Activated gamma-delta T cell treated with anti-CD3 and anti-CD28 coated beads, Interleukin-2, amount 50 U/mL, for 16 hours (primary cell): Measurements from ENCODE around the gene PLPPR1.
"Not testable (repeated sequence)": the region's sequence is repeated elsewhere in the genome, so short reads cannot be mapped to it uniquely, and the experiment has no call there.

Experiments
- DNase-seq: peaks from one replicate; pipeline ENCODE4 v3.0.0-alpha.2; 2020; ENCODE audit warnings: low read depth

The PLPPR1 gene

DNA sequence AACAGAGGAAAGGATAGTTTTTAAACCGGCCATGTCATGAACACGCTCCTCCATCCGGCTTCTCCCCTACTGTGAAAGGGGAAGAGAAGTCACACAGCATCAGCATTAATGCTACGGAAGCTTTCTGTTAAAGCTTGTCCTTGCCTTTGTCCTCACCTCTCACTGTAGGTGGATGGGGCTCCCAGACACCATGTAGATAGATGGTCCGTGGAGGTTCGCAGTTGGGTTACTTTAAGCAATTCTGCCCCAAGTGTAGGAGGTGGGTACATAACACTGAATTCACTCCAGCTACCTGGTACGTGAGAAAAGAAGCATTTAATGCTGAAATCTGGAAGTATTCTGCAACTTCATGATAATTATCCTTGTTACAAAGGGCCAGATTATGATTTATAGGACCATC, 190.5 kb downstream of the PLPPR1 start:
- no peak for DNase-seq

DNA sequence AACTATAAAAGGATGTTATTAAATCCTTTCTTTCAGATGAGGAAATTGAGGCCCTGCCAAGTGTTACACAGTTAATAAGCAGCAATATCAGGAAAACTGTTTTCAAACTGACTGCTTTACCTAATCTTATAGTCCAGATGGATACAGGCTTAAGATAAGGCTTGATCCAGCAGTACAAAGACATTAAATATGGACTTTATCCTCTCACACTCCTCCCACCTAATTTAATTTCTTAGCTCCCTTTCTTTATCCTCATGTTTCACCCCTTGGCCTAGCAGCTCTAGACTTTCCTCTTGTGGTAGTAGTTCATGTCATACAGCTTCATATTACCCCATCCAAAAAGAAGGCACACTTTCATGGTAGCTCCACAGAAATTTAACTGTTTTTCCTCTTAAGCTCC, 191.8 kb downstream of the PLPPR1 start:
- DNase-seq, result no peak

DNA sequence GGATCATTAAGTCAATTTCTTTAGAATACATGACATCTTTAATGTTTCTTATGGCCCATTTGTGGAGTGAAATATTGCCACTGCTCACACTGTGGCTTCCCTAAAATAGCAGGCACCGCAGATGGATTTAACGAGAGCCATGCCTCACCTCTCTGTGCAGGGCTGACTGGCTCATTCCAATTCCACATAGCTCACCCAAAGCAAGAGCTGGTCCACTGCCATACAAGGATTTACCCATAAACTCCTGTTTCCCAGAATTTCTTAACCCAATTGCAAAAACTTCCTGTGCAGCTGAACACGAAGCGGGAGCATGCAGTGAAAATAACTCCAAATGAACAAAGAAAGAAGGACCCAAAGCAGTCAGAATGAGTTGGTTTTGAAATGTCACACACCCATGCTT, 196.7 kb downstream of the PLPPR1 start:
- no peak for DNase-seq

DNA sequence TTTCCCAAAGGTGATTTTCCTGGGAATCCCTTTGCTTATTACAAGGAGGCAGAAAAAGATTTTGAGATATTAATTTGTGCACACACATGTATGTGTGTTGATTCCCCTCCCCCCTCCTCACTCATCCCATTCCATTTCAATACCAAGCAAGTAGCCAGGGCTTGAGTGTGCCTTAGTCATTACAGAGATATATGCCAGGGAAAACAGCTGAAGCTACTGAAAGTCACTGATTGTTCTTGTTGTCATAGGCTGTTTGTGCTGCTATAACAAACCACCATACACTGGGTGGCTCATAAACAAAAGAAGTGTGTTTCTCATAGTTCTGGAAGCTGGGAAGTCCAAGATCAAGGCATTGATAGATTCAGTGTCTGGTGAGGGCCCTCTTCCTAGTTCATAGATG, 197.6 kb downstream of the PLPPR1 start:
- DNase-seq, result no peak

DNA sequence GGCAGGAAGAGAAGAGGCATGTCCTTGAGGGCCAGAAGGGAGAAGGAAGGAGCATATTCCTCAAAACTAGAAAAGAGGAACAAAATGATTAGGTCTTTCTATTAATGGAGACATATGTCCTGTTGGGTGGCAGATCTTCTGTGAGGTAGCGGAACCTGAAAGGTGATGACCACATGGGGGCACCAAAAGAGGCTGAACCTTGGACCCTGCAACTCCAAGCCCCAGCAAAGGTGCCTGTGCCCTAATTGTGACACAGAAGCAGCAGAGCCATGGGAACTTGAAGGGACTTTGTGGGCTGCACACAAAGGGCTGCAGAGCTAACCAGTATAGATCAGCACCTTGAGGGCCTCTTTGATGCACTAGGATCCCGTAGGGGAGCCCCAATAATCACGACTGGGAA, 198.3 kb downstream of the PLPPR1 start:
- no peak for DNase-seq

DNA sequence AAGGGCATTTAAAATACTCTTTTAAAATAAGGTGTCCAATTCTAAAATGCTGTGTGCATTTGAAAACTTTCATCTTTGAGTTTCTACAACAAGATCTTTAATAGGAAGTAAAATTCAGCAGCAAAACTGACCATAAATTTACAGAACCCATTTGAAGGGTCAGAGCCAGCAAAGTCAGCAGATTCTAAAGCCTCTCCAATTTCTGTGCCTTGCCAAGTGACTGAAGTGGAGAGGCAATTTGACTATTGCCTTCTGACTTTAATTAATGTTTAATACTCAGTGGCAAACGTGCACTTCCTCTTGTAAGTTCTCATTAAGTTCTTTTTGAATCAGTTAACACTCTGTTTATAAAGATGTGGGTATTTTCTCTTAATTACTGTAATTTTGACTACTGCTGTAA, 201.1 kb downstream of the PLPPR1 start:
- no peak for DNase-seq

DNA sequence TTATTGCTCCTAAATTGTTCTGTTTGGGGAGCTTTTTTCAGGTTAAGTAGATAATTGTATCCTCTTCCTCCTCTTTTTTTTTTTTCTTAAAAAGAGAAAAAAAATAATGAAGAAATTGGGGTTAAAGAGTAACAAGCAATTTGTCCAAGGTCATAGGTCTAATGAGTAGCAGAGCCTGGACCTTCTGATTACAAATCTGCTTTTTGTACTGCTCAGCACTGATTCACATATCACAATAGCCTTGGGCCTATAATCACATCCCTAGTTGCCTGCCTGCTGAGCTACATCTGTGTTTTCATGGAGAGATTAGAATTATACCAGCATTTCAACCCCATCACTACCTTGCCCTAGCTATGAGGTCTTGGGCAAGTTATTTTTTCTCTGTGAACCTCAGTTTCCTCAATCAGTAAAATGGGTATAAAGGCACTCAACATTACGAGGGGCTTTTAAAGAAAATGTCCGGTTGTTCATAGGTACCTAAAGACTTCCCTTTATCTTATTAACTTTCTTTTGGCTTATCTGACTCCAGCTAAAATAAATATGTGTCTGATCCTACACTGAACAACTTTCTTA, 204.0 kb downstream of the PLPPR1 start:
- DNase-seq, result no peak

DNA sequence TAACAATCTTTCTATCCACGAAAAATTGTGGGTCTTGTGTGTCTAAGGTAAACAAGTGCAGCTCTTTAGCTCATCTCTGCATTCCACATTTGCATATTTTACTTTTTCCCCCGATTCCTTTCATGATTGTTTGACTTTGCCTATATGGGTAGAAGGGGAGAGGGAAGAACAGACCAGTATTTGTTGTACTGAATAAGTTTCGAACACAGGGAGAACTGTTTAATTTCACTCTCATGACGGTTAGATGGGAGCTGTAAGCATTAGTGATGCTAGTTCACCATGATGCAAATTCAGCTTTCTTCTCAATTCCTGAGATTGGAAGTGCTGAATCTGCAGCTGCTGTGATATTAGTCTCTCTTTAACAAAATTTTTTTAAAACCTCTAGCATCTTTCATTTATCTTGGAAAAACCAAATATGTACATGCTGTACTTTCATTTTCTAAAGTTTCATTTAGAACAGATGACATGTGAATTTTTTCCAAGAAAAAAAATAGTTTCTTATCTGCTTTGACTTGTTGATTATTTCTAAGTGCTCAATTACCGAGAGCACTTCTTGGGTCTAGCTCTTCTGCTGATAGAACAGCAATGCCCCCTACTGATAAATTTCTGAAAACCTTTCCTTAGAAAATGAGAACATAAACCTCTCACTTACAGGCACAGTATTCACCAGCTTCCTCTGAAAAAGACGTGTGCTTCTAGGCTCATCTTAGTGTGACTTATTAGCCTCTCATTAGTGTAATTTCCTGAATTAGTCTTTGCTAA, 206.8 kb downstream of the PLPPR1 start:
- no peak for DNase-seq

DNA sequence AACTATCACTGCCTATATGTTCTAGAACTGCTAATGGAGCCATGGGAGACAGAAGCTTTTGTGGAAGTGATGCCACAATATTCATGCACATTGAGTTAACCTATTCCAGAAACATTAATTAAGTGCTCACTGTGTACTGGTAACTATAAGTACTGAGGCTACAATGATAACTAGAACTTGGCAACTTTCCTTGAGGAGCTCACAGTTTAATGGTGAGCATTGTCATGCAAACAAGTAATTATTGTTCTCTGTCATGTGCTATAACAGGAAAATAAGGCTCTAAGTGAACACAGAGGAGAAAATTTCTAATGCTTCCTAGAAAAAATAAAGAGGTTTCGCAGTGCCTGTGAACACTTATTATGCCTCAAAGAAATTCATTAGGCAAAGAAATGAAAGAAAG, 214.1 kb downstream of the PLPPR1 start:
- no peak for DNase-seq

DNA sequence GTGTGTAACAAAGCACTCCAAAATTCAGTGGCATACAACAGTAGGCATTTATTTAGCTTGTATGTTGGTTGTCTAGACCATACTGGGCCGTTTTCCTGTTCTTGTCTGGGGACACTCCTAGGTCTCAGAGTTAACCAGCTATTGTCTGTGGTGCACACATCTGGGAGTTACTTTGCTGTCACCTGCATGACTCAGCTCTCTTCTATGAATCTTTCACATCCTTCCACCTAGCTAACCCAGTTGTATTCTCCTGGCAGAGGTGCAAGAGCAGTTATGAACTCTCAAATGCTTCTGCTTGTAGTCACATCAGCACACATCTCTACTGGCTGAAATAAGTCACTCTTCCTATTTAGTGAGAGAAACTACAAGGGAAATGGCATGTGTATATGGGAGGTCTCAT, 218.2 kb downstream of the PLPPR1 start:
- no peak for DNase-seq

DNA sequence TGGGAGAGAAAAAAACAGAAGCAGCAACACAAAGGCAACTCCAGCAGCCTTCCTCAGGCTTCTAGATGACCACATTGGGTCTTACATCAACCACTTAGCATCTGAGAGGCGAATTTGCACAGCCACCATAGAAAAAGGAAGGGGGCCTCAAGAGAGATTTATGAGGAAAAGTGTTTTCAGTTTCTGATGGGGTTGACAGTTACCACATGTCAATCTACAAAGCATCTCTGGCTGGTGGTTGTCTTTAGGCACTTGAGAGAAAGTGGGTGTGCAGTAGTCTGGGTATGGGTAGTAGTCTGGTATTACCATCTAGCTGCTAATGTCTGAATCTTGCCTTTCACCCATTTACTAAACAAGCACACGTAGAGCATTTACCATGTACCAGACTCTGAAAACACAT, 218.8 kb downstream of the PLPPR1 start:
- no peak for DNase-seq

DNA sequence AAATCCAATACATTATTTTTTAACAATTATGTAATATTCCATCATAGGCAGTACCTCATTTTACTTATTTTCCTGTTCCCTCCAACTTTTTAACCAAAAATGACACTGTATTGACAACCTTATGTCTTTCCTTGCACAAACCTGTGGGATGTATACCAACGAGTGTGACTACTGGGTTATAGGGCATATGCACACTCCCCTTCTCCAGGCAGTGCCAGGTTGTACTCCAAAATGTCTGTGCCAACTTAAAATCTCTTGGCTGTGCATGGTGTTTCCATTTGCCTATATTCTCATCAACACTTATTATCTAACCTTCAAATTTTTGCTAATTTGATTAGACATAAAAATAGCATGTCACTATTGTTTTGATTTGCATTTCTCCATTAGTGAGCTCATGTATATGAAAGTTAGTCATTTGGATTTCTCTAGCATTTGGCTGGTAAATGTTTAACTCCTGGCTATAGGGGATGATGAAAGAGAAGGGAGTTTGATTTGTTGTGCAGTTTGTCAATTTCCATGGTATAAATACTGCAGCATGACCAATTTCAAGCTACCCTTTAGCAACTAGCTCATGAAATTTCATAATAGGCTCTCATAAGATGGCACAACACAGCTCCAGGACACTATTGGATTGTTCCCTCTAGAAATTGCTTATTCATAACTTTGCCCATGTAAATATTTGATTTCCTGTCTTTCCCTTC, 226.4 kb downstream of the PLPPR1 start:
- no peak for DNase-seq

DNA sequence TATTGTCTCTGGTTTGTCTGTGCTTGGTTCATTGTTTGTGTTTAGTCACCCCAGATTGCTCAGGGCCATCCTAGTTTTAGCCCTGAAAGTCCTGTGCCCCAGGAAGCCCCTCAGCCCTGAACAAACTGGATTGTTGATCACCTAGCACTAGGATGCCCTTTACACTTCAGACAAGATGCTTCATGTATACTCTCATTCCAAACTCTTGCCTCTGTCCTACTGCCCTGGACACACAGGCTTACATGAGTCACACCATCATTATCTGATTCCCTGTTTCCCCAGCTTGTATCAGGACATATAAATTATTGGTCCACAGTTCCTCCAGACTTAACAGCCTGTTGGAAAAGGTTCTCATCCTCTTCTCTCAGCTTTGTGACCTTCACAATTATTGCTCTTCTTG, 236.2 kb downstream of the PLPPR1 start:
- no peak for DNase-seq

DNA sequence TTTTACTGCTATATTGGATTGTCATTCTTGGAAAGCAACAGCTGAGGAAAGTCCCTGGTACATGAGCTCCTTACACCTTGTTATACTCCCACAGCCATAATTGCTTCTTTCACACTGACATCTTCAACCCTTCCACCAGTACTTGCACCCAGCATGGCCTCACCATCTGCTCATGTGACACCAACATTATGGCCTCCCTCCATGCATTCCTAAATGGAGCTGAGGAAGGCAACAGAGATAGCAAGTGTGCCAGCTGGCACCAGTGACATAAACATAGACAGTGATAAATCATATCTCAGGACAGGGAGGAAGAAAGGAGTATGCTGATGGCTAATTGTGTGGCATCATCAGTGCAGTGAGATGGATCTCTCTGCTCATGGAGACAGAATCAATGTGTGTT, 236.7 kb downstream of the PLPPR1 start:
- no peak for DNase-seq

DNA sequence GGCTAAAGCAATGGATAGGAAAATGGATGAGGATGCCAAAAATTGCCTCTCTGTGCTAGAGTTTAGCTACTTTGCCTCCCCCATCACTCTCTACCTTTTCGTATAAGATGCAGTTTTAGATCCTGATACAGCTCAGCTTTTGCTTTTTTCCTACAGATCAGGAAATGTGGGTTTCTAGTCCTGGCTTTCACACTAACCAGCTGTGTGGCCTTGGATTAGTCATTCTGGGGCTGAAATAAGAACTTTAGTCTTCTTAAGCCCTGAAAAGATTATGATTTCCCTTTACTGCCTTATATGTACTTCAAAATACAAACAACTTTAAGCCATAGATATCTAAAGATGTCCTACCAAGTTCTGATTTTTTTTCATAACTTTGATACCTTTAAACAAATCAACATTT, 239.9 kb downstream of the PLPPR1 start:
- DNase-seq, result no peak

DNA sequence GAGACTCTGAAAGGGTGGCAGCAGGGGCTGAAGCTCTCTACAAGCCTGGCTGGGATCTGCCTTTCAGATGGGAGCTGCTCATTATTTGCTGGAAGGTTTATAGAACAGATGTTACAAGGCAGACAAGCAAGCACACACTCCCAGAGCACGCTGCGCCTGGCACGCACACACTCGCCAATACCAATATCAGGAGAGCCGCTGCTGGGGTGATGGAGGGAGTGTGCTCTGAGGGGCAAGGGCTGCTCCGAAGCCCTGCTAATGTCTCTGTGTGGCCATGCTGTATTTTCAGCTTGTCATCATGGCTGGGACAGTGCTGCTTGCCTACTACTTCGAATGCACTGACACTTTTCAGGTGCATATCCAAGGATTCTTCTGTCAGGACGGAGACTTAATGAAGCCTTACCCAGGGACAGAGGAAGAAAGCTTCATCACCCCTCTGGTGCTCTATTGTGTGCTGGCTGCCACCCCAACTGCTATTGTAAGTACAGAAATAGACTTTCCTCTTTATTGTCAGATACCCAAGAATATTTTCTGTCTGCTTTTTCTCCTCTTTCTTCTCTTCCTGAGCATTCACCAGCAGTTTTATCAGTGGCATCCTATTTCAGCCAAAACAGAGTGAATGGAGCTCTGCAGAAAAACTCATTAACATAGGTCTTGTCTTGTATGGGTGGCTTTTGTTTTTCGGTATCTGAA, 241.2 kb downstream of the PLPPR1 start:
- no peak for DNase-seq

DNA sequence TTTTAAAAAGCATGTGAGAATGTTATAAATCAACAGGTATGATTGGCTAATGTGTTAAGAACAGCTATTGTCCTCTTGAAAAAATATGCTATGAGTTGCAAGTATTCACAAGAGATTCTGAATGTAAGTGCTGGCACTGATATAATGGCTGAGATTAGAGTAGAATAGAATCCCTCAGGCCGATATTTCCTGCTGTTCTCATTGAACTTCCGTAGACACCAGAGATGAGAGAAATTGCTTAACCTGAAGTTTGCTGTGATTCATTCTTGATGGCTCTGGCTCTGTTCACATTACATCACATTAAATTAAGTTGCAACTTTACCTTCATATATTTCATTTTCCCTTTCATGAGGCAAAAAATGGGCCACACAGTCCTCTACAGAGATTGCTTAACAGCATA, 241.8 kb downstream of the PLPPR1 start:
- DNase-seq, result no peak

DNA sequence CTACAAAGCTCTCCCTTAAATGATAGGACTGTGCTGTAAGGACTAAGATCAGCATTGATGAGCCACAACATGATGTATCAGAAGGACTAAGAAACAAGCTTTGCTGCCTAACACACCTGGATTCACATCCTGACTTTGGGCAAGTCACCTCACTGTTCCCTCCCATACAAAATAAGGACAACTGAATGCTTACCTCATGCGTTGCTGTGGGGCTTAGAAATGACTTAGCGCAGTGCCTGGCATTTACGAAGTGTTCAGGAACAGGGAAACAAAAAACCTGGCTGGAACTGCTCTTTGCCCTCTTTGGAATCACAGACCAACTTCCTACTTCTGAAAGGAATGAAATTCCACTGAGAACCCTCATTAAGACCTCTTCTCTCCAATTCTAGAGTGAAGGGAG, 242.6 kb downstream of the PLPPR1 start:
- DNase-seq, result no peak

DNA sequence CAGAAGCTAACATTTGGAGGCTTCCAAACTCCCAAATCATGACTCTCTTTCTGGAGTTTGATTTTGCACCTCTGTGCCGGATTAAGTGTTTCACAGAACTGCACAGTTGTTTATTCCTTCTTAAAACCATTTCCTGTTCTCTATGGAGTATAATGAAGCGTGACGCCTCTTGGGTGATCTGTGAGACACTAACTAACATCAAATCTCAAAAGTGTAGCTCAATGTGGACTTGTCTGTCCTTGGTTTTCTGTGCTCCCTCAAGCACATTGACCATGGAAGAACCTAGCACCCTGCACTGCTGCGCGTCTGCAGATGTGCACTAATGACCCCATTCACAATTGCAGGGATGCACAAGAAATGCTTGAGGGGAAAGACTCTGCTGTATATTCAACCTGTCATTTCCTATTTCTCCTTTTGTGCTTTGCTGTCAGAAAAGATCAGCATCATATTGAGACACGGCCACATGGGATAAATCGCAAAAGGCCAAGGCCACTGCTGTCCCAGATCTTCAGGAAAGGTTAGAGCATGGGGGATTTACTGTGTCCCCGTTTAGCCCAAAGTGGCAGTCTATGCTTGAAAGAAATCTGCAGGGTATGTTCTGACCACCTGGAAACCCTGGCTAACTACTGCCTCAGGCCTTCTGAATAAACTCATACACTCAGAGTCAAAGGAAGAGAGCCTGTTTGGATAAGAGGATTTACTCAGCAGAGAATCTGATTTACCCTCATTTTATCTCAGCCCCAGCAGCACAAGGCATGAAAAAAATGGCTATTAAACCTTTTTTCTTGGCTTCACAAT, 246.6 kb downstream of the PLPPR1 start:
- DNase-seq, result no peak

DNA sequence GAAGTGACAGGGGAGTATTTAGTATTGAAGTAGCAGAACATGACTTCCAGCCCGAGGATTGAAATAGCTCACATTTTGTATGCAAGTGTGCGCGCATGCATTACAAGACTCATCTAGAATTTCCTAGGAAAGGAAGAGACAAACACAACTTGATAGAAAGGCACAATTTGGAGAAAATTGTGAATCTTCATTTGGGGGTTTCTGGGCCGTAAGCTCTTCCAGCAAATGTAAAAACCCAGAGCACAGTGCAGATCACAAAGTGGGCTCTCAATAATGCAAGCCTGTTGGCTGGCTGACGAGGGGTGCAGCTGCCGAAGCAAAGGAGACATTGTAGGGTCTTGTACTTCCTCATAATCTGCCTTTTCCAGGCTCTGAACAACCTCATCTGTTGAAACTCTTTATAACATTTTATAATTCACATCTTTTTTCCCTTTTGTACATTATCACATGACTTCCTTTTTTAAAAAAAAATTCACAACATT, 247.3 kb downstream of the PLPPR1 start:
- no peak for DNase-seq

DNA sequence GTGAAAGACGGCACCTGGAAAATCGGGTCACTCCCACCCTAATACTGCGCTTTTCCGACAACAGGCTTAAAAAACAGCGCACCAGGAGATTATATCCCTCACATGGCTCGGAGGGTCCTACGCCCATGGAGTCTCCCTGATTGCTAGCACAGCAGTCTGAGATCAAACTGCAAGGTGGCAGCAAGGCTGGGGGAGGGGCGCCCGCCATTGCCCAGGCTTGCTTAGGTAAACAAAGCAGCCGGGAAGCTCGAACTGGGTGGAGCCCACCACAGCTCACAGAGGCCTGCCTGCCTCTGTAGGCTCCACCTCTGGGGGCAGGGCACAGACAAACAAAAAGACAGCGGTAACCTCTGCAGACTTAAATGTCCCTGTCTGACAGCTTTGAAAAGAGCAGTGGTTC, 262.5 kb downstream of the PLPPR1 start:
- not testable (repeated sequence) for DNase-seq

DNA sequence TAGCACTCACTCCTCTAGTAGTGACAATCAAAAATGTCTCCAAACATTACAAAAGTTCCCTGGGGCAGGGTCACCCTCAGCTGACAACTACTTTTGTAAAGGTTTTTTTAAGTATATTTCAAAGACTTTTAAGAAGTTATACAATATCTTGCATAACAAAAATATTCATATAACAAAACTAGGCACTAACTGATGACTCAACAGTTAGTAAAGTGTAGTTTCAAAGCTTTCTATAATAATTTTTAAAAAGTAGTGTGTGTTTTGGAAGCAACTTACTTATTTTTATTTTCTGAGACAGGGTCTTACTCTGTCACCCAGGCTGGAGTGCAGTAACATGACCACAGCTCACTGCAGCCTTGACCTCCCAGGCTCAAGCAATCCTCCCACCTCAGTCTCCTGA, 271.4 kb downstream of the PLPPR1 start:
- no peak for DNase-seq
